ENCODE results near the gene LDB2. TPM values are rescaled to one million over a fixed set of nuclear protein-coding genes. Genes with fewer than 3 reads are reported as not detected.

The LDB2 gene
- polyA plus RNA-seq, 2 of the 4 experiments (the other 2 are of a cell fraction) = not detected

DNA sequence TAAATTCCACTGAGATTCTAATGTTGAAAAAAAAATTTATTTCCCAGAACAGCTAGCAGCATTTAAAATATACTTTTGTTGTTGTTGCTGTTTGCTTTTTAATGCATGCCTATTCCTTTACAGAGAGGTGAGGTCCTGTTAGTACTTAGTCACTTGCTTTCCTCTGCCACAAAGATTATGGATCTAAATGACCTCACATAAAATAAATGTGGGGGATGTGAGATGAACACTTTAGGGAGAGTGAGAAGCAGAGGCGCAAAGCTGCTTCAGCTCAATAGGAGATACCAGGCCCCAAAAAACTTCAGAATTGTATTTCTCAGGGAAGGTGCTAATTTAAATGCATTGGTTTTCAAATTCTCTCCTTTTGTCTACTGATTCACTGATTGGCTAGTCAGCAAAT, 4.0 kb downstream of the LDB2 start:
- Histone ChIP-seq H3K4me2 (no peak overlapping the region), H3K27ac (no peak overlapping the region), H3K9me3 (no peaks in the 10 kb centered on the region), H3K4me3 (no peak overlapping the region), H3K4me1 (no peaks in the 10 kb centered on the region)
- POLR2A ChIA-PET = no interaction called here
- FAIRE-seq (no peak), ATAC-seq (no peak), DNase-seq (ENCODE audit: low read depth in 1 of 2, low spot score in 1 of 2) (no peak)
- CTCF ChIA-PET = no interaction called here
- no peak for TF ChIP-seq HOXA7 (CRISPR knock-in tag; IDR thresholded peaks at IDR 0.05)
- TF ChIP-seq RARB (CRISPR knock-in tag; IDR thresholded peaks at IDR 0.05) = no peak
- no peak for TF ChIP-seq KDM5A (IDR thresholded peaks at IDR 0.05)
- TF ChIP-seq POLR2A (IDR thresholded peaks at IDR 0.05; ENCODE audit: low read length) = no peak
- TF ChIP-seq HDAC2 (IDR thresholded peaks at IDR 0.05) = no peak
- TF ChIP-seq, protein P1, sequence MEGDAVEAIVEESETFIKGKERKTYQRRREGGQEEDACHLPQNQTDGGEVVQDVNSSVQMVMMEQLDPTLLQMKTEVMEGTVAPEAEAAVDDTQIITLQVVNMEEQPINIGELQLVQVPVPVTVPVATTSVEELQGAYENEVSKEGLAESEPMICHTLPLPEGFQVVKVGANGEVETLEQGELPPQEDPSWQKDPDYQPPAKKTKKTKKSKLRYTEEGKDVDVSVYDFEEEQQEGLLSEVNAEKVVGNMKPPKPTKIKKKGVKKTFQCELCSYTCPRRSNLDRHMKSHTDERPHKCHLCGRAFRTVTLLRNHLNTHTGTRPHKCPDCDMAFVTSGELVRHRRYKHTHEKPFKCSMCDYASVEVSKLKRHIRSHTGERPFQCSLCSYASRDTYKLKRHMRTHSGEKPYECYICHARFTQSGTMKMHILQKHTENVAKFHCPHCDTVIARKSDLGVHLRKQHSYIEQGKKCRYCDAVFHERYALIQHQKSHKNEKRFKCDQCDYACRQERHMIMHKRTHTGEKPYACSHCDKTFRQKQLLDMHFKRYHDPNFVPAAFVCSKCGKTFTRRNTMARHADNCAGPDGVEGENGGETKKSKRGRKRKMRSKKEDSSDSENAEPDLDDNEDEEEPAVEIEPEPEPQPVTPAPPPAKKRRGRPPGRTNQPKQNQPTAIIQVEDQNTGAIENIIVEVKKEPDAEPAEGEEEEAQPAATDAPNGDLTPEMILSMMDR (IDR thresholded peaks at IDR 0.05) = no peak
- TF ChIP-seq, protein P2, sequence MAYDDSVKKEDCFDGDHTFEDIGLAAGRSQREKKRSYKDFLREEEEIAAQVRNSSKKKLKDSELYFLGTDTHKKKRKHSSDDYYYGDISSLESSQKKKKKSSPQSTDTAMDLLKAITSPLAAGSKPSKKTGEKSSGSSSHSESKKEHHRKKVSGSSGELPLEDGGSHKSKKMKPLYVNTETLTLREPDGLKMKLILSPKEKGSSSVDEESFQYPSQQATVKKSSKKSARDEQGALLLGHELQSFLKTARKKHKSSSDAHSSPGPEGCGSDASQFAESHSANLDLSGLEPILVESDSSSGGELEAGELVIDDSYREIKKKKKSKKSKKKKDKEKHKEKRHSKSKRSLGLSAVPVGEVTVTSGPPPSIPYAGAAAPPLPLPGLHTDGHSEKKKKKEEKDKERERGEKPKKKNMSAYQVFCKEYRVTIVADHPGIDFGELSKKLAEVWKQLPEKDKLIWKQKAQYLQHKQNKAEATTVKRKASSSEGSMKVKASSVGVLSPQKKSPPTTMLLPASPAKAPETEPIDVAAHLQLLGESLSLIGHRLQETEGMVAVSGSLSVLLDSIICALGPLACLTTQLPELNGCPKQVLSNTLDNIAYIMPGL (CRISPR knock-in tag; IDR thresholded peaks at IDR 0.05; ENCODE audit: borderline replicate concordance) = no peak
- TF ChIP-seq CEBPB (IDR thresholded peaks at IDR 0.05) = no peak
- 88% methylated on average over 1 of the region's 1 CpG for WGBS (ENCODE audit: missing lambda C conversion rate)

DNA sequence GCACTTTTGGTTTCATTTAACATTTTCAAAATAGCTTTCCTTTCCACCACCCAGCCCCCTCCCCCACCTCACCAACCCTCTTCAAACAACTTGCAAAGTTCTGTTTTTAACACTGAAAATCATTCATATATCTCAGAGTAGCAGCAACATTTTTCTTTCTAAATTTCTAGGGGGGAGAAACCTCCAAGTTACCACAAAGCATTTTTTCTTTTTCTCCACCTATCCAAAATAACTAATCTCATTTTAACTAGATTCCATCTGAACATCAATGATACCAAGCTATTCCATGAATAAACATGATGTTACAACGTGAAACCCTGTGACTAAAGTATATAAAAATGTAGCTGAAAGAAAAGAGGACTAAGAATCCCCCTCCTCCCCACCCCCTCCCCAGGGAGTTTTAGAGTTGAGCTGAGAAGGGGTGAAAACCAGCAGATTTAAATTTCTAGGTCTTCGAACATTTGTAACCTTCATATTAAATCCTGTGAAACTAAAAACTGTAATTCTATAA, 5.2 kb downstream of the LDB2 start:
- Histone ChIP-seq H3K27ac (no peak overlapping the region), H3K4me3 (no peak overlapping the region), H3K4me2 (no peak overlapping the region), H3K9me3 (no peaks in the 10 kb centered on the region), H3K4me1 (no peaks in the 10 kb centered on the region)
- no peak for DNase-seq (ENCODE audit: low read depth in 1 of 2, low spot score in 1 of 2)
- ATAC-seq = no peak
- no peak for FAIRE-seq
- 14% methylated on average over 2 of the region's 2 CpGs for WGBS (ENCODE audit: missing lambda C conversion rate)
- ChIA-PET CTCF (no interaction called here), POLR2A (no interaction called here)
- TF ChIP-seq, protein P3, sequence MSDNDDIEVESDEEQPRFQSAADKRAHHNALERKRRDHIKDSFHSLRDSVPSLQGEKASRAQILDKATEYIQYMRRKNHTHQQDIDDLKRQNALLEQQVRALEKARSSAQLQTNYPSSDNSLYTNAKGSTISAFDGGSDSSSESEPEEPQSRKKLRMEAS (IDR thresholded peaks at IDR 0.05) = no peak
- TF ChIP-seq, protein P1 (IDR thresholded peaks at IDR 0.05) = no peak
- TF ChIP-seq ZNF302 (CRISPR knock-in tag; IDR thresholded peaks at IDR 0.05) = no peak
- TF ChIP-seq, protein P4, sequence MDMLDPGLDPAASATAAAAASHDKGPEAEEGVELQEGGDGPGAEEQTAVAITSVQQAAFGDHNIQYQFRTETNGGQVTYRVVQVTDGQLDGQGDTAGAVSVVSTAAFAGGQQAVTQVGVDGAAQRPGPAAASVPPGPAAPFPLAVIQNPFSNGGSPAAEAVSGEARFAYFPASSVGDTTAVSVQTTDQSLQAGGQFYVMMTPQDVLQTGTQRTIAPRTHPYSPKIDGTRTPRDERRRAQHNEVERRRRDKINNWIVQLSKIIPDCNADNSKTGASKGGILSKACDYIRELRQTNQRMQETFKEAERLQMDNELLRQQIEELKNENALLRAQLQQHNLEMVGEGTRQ (IDR thresholded peaks at IDR 0.05) = no peak
- TF ChIP-seq CHD4 (IDR thresholded peaks at IDR 0.05; ENCODE audit: borderline replicate concordance) = no peak
- no peak for TF ChIP-seq JUNB (IDR thresholded peaks at IDR 0.05)
- no peak for TF ChIP-seq CBX8 (IDR thresholded peaks at IDR 0.05)
- no peak for TF ChIP-seq FOSB (CRISPR knock-in tag; IDR thresholded peaks at IDR 0.05)
- no peak for TF ChIP-seq EP300 (IDR thresholded peaks at IDR 0.05)
- no peak for TF ChIP-seq EHMT2 (IDR thresholded peaks at IDR 0.05; ENCODE audit: low read depth)
- TF ChIP-seq, protein P5, sequence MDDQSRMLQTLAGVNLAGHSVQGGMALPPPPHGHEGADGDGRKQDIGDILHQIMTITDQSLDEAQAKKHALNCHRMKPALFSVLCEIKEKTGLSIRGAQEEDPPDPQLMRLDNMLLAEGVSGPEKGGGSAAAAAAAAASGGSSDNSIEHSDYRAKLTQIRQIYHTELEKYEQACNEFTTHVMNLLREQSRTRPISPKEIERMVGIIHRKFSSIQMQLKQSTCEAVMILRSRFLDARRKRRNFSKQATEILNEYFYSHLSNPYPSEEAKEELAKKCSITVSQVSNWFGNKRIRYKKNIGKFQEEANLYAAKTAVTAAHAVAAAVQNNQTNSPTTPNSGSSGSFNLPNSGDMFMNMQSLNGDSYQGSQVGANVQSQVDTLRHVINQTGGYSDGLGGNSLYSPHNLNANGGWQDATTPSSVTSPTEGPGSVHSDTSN (IDR thresholded peaks at IDR 0.05) = no peak
- TF ChIP-seq, protein P6, sequence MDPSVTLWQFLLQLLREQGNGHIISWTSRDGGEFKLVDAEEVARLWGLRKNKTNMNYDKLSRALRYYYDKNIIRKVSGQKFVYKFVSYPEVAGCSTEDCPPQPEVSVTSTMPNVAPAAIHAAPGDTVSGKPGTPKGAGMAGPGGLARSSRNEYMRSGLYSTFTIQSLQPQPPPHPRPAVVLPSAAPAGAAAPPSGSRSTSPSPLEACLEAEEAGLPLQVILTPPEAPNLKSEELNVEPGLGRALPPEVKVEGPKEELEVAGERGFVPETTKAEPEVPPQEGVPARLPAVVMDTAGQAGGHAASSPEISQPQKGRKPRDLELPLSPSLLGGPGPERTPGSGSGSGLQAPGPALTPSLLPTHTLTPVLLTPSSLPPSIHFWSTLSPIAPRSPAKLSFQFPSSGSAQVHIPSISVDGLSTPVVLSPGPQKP (IDR thresholded peaks at IDR 0.05; ENCODE audit: low read depth, low read length) = no peak
- TF ChIP-seq KDM1A (IDR thresholded peaks at IDR 0.05; ENCODE audit: low read depth) = no peak
- no peak for TF ChIP-seq ZSCAN20 (CRISPR knock-in tag; IDR thresholded peaks at IDR 0.05)
- no peak for TF ChIP-seq MYC (IDR thresholded peaks at IDR 0.05; ENCODE audit: borderline replicate concordance, low read length)
- no peak for TF ChIP-seq RNF2 (IDR thresholded peaks at IDR 0.05; ENCODE audit: borderline replicate concordance, low read depth)
- TF ChIP-seq, protein P7, sequence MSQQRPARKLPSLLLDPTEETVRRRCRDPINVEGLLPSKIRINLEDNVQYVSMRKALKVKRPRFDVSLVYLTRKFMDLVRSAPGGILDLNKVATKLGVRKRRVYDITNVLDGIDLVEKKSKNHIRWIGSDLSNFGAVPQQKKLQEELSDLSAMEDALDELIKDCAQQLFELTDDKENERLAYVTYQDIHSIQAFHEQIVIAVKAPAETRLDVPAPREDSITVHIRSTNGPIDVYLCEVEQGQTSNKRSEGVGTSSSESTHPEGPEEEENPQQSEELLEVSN (IDR thresholded peaks at IDR 0.05; ENCODE audit: borderline replicate concordance, low read depth) = no peak
- no peak for TF ChIP-seq NFE2L2 (conservative IDR thresholded peaks at IDR 0.05; ENCODE audit: low read length)

Measured in A549 (cell line).